Measurements from ENCODE around the gene SLC66A3.

GRCh38 chr2:11161747-11162146 lies 6.5 kb downstream of the SLC66A3 start:
- TF ChIP-seq CTCF (IDR thresholded peaks at IDR 0.05; ENCODE audit: insufficient read depth, low read length, poor library complexity, severe bottlenecking) (no peak), EZH2phosphoT487 (conservative IDR thresholded peaks at IDR 0.05; ENCODE audit: low read length) (no peak)

Measured in SU-DHL-6 (cell line).